HuH-7 (cell line): ENCODE data around the gene SLC6A1.

Source experiments
- DNase-seq: peaks from one replicate; pipeline ENCODE4 v3.0.0; 2011; ENCODE audit warnings: low spot score

The SLC6A1 gene

DNA sequence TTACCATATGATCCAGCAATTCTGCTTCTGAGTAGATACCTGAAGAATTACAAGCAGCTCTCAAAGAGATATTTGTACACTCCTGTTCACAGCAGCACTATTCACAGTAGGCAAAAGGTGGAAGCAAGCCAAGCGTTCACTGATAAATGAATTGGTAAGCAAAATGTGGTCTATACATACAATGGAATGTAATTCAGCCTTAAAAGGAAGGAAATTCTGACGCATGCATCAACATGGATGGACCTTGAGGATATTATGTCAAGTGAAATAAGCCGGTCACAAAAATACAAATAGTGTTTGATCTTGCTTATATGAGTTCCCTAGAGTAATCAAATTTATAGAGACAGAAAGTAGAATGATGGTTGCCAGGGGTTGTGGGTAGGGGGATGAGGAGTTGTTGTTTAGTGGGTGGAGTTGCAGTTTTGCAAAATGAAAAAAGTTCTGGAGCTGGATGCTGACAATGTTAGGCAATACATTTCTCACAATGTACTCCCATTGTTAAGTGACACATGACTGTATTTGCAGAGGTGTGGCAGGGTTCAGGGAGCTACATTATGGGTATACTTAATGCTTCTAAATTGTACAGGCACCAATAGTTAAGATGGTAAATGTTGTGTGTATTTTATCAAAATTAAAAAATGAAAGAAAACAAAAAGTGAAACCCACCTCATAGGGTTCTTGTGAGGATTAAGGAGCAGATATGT is 26.7 kb downstream of the SLC6A1 start:
- DNase-seq: no peak

DNA sequence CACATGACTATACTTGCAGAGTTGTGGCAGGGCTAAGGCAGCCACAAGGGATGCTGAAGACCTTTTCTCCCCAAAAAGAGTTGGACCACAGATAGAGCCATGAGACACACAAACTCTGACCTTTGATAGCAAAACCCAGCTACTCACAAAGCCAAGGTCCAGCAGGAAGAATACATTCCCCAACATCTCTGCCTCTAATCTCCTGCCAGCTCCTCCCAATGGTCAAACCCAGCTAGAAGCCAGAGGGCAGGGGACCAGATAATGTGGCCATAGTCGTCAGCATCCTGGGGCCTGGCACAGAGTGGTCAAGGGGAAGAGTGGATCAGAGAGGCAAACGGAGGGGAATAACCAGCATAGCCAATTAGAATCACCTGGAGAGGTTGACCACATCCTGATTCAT is 28.2 kb downstream of the SLC6A1 start:
- DNase-seq: no peak

DNA sequence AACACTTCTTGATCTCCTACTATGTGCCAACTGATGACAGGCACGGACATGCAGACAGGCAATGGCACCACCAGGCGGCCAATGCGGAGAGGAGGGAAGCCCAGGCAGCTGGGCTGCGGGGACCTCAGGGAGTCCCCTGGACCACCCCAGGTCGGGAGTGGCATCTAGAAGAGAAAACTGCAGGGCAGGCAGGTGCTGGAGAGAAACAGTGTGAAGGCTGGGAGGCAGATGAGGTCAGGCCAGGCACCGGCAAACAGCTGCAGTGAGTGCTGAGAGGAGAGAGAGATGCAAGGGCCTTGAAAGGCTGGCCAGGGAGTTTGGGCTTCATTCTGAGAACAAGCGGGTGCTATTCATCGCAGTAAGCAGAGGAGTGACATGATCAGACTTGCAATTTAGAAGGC is 29.1 kb downstream of the SLC6A1 start:
- no peak for DNase-seq

DNA sequence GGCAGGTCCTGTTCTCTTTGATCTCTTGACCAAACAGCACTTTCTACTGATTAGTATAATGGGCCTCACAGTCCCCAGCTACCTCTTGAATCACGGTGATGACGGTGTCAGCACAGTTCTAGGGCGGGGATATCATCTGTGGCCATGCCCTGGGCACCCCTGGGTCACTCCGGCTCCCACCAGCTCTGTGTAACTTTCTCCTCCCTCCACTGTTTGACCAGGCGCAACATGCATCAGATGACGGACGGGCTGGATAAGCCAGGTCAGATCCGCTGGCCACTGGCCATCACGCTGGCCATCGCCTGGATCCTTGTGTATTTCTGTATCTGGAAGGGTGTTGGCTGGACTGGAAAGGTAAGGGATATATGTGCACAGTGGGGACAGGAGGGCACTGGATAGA is 29.6 kb downstream of the SLC6A1 start:
- no peak for DNase-seq

DNA sequence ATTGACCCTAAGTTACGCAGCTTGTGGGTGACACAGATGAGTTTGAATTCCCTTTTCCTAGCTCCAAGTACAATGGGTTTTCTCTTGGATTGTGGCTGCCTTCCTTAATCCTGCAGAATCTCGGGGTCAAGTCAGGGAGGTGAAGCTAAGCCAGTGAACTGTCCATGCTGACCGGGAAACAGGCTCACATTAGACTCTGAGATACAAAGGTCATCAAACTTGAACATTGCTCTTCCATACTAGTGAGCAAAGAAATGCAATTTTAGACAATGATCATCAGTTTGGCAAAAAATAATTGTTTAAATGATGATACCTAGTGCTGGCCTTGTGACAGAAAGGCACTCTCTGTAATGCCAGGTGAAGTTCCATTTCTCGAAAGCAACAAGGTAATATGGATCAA is 31.6 kb downstream of the SLC6A1 start:
- DNase-seq: no peak

DNA sequence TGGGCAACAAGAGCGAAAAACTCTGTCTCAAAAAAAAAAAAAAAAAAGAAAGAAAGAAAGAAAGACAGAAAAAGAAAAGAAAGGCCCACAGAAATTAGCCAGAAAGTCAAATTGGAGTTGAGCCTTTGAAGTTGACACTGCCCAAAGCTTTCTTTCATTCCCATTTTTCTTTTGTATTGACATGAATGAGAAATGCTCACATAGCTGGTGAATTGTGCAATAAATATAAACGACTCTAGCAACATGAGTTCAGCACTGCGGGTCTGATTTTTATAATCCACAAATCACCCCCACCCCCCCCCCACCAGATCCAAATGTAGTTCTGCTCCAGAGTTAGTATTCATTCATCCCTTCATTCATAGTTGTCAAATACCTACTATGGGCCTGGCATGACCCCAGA is 37.4 kb downstream of the SLC6A1 start:
- DNase-seq: no peak

DNA sequence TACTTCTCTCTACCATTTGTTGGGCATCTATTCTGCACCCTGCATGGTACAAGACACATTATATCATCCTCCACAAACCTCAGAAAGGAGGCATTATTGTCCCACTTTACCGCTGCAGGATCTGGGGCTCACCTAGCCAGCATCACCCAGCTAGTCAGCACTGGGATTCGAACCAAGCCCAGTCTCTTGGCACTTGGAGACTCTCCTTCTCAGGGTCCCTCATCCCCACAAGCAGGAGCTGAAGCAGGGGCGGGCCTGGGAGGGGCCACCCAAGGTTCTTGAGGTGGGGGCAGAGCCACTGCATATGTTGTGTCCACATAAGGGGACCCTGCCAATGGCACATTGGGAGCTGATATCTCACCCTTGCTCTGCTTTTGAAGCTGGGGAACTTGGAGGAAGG is 41.3 kb downstream of the SLC6A1 start:
- no peak for DNase-seq

DNA sequence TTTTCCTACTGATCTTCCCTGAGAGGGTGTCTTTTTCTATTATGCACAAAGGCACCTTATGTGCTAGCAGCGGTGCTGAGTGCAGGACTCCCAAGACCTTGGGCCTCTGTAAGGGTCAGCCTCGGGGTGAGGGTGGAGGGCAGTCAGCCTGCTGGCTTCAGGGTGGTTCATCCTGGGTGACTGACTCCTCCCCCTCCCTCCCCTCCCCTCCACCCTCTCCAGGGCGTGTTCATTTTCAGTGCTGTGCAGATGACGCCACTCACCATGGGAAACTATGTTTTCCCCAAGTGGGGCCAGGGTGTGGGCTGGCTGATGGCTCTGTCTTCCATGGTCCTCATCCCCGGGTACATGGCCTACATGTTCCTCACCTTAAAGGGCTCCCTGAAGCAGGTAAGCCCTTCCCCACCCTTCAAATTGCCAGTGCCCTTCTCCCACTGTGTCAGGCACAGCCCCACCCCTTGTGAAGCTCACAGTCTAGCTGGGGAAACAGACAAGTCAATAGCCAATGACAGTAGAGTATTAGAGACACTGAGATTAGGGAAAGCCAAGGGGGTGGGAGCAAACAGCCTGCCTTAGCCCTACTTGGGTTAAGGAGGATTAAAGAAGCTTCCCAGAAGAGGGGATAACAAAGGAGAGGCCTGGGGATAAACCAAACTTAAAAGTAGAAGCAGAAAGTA is 41.9 kb downstream of the SLC6A1 start:
- no peak for DNase-seq

DNA sequence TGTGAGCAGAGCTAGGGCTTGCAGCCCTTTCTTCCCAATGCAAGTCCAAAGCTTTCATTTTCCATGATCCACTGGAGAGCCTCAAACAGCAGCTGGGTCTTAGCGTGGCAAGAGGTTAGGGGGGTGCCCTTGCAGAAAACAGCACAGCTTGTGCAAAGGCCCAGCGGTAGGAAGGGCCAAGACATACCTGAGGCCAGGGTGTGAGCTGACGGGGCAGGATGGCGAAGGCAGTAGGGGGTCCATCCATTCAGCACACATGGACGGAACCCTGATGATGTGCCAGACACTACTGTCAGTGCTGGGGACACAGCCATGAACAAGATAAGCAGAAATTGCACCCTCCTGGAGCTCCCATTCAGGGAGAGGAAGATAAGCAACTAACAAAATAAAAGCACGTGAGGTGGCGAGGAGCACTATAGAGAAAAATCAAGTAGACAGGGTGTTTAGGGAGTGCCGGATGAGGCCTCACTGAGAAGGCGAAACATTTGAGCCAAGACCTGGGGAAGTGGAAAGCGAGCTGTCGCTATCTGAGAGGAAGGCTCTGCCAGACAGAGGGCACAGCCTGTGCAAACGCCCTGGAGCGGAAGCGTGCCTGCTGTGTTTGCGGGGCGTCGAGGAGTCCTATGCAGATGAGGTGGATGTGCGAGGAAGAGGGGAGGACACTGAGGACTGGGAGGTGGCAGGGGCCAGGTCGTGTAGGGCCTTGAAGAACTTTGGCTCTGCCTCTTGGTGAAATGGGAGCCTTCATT is 43.4 kb downstream of the SLC6A1 start:
- no peak for DNase-seq

DNA sequence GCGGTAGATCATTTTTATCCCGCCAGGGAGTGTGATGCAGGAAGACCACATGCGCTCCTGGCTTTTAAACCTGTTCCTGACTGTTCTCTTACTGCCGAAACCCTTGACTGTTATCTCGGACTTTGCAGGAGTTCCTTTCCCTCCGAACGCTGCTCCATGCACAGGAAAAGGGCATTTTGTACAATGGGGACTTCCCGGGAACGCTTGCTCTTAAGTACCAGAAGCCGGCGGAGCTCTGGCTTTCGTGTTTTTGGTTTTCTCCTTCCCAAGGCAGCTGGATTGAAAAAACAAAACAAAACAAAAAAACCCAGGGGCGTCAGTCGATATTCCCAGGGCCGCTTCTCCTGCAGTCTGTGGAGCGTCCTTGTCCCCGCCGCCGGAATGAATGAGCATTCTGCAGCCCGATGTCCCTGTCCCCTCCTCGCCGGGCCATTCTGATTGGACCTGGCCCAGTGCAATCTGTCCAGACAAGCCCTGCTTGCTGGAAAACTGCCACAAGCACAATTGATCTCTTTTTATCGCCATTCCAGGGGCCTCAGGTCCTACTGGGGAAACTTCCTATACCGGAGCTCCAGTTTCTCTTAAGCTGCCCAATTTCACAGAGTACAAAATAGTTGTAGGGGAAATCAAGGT is 44.8 kb downstream of the SLC6A1 start:
- DNase-seq: no peak

DNA sequence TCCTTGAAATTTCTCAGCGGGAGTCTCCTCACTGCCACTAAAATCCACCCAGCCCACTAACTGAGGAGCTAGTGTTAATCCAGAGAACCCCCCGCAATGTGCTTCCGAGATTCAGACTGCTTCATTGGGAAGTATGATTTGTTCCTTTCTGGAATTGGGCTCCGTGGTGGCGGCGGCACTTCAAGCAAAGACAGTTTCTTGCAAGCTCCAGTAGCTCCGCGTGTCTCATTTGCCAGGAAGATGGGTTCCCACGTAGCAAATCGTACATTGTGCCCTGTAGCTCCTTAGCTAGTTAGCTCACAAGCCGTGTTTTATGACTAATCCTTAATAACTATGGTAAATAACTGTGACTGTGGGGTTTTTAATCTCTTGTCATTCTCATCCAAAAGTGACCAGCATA is 45.4 kb downstream of the SLC6A1 start:
- no peak for DNase-seq

DNA sequence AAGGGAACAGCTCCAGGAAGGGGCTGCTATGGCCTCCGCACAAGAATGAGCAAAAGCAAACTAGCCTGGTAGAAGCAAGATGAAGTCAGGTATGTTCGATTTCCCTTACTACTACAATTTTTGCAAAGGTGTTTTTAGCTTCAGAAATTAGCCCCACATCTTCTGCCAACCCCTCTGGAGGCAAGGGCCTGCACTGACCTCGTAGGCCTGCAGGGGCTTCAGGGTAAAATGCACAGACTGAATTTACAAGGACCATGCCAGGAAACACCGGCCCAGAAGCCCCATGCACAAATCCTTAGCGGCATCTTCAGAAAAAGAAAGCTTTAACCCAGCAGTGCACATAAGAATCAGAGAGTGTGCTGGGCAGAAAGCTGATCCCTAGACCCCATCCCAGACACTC is 53.0 kb downstream of the SLC6A1 start:
- DNase-seq: no peak

DNA sequence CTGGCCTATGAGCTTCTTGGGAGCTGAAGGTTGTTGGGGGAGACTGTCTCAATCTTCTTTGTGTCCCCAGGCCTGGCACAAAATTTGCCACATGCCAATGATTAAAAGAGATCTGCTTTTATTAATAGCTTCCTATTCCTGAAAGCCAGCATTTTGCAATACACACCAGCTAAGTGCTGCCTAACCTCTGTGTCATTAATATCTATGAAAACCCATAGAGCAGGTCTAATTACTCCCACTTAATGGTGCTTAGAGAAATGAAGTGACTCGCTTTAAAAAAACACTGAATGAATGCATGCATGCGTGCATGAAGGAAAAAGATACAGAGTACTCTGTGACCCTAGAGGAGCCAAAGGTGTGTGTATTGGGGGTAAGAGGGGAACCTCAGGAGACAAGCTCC is 55.0 kb downstream of the SLC6A1 start:
- DNase-seq: no peak

DNA sequence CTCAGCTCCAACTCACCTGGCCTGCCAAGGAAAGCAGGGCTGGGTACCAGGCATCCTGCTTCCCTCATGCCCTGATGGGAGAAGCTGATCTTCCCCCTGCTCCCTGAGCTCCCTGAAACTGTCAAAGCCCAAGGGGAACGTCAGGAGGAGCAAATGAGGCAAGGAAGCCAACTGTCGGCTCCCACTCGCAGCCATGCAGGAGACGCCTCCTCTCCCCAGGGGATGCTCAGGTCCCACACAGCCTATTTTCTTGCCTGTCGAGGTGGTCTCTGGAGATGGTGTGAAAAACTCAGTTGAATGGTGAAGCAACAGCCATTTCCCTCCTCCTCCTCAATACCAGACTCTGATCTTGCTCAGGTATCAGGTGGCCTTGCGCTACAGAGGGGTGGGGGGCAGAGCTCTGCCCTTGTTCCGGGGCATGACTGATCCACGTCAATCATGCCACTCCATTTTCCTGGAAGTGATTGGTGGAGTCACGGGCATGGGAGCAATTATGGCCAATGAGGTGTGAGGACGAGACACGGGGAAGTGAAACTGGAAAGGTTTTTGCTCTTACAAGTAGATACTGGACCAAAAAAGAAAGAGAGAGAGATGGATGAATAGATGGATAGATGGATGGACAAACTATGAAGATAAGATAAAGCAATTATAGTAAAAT is 58.2 kb downstream of the SLC6A1 start:
- DNase-seq: no peak

DNA sequence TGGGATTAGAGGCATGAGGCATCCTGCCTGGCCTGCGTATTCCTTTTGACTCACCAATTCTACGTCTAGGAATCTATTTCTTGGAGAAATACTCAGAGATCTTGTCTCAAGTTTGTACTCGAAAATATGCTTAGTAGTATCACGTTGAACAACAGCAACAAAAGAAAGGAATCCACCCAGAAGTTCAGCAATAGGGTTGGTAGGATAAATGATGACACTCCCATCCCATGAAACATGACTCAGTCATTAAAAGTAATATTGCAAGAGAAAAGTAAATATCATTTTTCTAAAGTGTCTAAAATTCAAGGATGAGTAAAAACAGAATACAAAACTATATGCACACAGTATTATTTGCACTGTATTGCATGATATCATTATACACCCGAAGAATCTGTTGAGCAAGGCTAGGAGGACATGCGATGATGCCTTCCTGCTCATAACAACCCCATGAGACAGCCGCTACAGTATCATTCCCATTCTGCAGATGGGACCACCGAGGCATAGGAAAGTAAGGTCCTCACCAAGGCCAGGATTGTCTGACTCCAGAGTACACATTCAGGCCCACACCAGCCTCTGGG is 61.5 kb downstream of the SLC6A1 start:
- no peak for DNase-seq

DNA sequence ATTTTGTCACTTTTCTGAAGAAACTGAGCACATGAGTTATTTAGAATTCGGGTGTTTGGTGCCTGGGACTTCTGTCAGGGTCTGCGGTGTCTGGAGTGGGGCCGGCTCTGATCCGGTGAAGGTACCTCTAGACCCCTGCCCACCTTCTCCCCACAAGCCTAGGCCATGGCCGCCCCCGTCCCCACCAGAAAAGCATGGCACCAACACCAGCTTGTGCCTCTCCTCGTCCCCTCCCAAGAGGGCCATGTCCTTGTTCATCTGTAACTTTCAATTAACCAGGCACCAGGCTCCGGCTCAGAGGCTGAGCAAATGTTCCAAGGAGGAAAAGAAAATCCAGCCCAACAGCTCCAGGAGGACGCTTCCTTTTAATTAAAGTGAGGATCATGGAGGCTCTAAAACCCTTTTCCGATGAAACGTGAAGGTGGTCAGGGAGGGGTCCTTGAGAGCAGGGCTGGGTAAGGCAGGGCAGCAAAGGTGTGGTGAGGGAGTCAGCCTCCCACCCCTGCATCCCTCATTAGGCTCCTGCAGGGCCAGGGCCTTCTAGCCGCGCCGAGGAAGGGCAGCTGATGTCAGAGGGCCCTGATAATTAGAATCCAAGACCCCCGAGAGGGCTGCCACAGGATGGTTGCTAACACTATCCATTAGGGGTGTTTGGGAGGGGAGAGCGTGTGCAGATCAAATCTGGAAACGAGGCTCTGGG is 62.3 kb downstream of the SLC6A1 start:
- no peak for DNase-seq

DNA sequence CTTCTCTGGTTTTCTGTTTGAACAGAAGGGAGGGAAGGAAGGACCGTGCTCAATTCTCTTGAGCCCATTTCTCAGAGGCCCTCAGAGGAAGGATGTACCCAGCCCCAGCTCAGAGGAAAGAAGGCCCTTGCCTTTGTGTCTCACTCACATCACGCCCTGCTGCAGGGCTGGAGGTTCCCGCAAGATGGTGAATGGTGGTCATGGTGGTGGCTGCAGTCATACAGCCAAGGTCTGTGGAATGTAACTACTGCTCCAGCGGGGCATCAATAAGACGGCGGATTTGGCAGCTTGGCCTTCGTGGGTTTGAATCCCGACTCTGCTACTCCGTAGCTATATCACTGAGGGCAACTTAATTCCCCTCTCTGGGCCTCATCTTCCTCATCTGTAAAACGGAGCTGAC is 62.9 kb downstream of the SLC6A1 start:
- DNase-seq: no peak

DNA sequence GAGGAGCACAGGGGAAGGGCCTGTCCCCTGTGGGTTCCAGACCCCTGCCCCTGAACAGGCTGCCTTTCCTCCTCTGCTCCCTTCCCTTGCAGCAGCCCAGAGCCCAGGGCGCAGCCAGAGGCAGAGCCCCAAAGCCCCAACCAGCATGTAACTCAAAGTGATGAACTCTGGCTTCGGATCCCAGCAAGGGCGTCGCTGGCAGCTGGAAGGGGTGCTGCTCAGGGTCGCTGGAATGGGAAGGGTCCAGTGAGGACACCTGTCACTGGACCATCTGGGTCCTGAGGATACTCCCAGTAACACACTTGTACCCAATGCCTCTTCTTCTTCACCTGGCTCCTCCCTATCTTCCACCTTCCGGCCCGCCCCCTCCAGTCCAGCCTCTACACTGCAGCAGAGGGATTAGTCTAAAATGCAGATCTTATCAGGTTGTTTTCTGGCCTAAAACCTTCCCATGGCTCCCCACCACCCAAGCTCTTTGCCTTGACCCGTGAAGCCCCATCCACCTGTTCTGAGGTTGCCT is 64.0 kb downstream of the SLC6A1 start:
- DNase-seq: no peak

DNA sequence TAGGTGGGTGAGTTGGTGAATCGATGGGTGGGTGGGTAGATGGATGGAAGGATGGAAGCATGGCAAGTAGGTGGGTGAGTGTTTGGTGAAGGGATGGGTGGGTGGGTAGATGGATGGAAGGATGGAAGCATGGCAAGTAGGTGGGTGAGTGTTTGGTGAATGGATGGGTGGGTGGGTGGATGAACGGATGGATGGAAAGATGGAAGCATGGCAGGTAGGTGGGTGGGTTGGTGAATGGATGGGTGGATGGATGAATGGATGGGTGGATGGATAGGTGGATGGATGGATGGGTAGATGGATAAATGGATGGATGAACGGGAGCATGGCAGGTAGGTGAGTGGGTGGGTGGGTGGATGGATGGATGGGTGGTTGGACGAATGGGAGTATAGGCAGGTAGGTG is 65.1 kb downstream of the SLC6A1 start:
- DNase-seq: no peak

DNA sequence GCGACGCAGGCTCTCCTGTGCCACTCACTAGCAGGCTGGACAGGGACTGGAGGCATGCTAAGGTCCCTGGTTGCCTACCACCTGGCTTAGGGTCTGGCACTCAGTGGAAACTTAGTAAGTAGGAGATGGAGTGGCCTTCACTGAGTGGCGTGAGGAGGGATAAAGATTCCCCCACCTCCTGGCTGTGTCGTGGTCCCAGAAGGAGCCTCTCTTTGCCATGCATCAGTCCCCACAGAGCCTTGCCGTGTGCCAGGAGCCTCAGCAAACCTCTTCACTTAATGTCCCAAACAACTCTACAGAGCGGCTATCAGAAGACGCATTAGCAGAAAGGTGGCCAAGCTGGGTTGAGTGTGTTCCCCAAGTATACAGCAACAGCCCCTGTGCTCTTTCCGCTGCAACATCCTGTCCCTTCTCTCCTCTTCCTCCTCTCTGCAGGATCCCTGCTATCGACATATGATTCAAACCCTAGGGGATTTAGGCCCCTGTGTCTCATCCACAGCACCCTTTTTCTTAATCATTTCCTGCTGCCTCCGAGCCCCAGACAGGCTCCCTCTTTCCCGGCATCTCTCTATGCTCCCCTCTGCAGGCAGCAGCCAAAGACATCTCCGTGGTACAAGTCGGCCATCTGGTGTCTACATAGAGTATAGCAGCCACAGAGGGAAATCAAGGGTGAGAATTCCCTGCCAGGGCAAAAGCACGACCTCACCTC is 66.7 kb downstream of the SLC6A1 start:
- DNase-seq: peak; percentile 89

DNA sequence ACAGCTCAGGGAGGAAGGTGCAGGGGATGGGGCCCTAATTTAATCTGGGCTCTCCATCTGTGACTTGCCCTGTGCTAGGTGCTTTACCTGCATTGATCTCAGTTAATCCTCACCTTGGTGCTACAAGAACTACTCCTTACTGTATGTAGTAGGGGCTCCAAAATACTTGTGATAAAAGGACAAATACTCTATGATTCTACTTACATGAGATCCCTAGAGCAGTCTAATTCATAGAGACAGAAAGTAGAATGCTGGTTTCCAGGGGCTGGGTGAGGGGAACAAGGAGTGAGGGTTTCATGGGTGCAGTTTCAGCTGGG is 67.2 kb downstream of the SLC6A1 start:
- no peak for DNase-seq
